IPS-15b (cell line): ENCODE measurements around the gene MLX.
"Not testable (repeated sequence)": the region's sequence is repeated elsewhere in the genome, so short reads cannot be mapped to it uniquely, and the experiment has no call there.

Experiments
- H3K27me3 ChIP-seq: one replicate; pipeline ENCODE4 v1.6.1; 2013; ENCODE audit warnings: low read length; ENCODE audit not compliant: control insufficient read depth, insufficient read depth
- H3K36me3 ChIP-seq: one replicate; pipeline ENCODE4 v1.6.1; 2013; ENCODE audit warnings: low read length; ENCODE audit not compliant: control insufficient read depth, insufficient read depth
- H3K4me1 ChIP-seq: one replicate; pipeline ENCODE4 v1.6.1; 2013; ENCODE audit warnings: mild to moderate bottlenecking, low read length; ENCODE audit not compliant: control insufficient read depth, insufficient read depth
- H3K4me3 ChIP-seq: one replicate; pipeline ENCODE4 v1.5.1; 2013; ENCODE audit warnings: low read depth, low read length
- H3K9ac ChIP-seq: one replicate; pipeline ENCODE4 v1.6.1; 2013; ENCODE audit warnings: low read depth, mild to moderate bottlenecking, low read length
- H3K9me3 ChIP-seq: one replicate; pipeline ENCODE4 v1.6.1; 2013; ENCODE audit warnings: mild to moderate bottlenecking, low read length; ENCODE audit not compliant: control insufficient read depth, insufficient read depth

MLX gene

DNA sequence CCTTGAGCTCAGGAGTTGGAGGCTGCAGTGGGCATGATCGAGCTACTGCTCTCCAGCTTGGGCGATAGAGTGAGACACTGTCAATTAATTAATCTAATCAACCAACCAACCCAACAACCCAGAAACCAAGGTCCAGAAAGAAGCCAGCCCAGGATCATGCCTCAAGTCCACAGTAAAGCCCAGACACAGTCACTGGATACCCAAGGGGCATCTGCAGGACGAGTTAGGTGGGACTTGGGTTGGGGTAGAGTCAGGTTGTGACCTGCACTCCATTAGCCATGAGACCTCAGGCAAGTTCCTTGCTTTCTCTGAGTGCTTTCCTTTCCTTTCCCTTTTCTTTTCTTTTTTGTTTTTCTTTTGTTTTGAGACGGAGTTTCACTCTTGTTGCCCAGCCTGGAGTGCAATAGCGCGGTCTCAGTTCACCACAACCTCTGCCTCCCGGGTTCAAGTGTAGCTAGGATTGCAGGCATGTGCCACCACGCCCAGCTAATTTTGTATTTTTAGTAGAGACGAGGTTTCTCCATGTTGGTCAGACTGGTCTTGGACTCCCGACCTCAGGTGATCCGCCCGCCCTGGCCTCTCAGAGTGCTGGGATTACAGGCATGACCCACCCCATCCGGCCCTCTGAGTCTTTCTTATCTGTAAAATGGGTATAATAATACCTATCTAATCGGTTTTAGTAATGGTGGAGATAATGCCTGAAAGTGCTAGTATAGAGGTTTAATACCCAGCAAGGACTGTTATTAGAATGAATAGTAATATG, 17.7 kb upstream of the MLX start:
- Histone ChIP-seq H3K4me1 (peaks cover 5% of the 10 kb centered on the region), H3K4me3 (peak overlapping the region; percentile 60)

DNA sequence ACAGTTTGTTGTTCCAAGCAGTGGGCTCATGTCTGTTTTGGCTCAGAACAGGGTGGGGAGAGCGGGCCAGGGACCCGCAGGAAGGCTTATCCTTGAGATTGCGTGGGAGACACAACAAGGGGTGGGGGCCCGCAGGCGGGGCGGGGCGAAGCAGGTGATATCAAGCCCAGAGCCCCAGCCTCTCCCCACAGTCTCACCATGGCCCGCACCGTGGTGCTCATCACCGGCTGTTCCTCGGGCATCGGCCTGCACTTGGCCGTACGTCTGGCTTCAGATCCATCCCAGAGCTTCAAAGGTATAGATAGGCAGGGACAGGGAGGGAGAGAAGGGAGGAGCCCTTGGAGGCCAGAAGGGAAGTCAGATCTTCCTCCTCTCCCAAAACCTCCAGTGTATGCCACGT, 14.2 kb upstream of the MLX start, which contains the start of gene HSD17B1:
Gene HSD17B1 (plus strand): TSS at position 188 of the 400 bp plus-strand sequence. CDS start 11 bp downstream, at position 199.
- H3K4me1 ChIP-seq, H3K9me3 ChIP-seq, H3K27me3 ChIP-seq, H3K36me3 ChIP-seq, H3K9ac ChIP-seq: not testable (repeated sequence)
- H3K4me3 ChIP-seq: peak within 1 kb of the TSS; percentile 93

More for the DNA sequence above, 17.7 kb upstream of the MLX start:
- Histone ChIP-seq H3K27me3 (peaks cover 4% of the 10 kb centered on the region), H3K36me3 (no peaks in the 10 kb centered on the region), H3K9me3 (no peaks in the 10 kb centered on the region), H3K9ac (no peak overlapping the region)

DNA sequence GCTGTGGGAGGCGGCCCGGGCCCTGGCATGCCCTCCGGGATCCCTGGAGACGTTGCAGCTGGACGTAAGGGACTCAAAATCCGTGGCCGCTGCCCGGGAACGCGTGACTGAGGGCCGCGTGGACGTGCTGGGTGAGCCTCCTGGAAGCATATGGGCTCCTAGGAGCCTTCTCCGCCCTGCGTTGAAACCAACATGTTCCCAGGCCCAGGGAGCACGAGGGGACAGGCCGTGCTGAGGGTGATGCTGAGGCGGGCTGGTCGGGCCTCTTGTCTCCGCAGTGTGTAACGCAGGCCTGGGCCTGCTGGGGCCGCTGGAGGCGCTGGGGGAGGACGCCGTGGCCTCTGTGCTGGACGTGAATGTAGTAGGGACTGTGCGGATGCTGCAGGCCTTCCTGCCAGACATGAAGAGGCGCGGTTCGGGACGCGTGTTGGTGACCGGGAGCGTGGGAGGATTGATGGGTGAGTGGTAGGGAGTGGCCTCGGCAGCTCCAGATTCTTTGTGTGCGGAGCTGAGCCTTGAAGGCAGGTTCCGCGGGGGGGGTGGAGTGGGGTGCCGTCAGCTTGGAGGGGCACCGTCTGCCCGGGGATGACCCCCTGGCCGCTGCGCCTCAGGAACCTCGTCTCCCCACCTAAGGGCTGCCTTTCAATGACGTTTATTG, 13.6 kb upstream of the MLX start:
- Histone ChIP-seq H3K36me3 (no peaks in the 10 kb centered on the region), H3K9ac (no peak overlapping the region), H3K27me3 (peaks cover 4% of the 10 kb centered on the region), H3K4me3 (no peak overlapping the region), H3K4me1 (peaks cover 7% of the 10 kb centered on the region), H3K9me3 (no peaks in the 10 kb centered on the region)

DNA sequence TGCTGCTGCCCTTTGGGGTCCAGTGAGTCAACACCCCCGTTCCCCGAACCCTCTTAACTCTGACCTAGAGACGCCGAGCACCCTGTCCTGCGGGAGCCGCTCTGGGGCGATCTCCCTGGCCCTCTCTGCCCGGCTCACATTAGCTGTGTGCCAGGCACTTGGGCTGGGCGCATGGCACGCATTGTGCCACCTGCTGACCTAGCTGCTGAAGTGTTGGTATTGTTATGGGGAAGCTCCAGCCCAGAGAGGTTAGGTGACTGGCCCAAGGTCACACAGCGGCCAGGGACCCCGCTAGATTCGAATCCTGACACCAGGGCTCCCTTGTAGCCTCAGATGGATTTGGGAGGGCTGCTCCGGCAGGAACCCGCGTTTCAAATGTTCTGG, 13.0 kb upstream of the MLX start:
- Histone ChIP-seq H3K36me3 (no peaks in the 10 kb centered on the region), H3K9me3 (no peaks in the 10 kb centered on the region), H3K27me3 (peaks cover 4% of the 10 kb centered on the region), H3K4me1 (peaks cover 4% of the 10 kb centered on the region), H3K9ac (no peak overlapping the region), H3K4me3 (peak overlapping the region; percentile 93)

DNA sequence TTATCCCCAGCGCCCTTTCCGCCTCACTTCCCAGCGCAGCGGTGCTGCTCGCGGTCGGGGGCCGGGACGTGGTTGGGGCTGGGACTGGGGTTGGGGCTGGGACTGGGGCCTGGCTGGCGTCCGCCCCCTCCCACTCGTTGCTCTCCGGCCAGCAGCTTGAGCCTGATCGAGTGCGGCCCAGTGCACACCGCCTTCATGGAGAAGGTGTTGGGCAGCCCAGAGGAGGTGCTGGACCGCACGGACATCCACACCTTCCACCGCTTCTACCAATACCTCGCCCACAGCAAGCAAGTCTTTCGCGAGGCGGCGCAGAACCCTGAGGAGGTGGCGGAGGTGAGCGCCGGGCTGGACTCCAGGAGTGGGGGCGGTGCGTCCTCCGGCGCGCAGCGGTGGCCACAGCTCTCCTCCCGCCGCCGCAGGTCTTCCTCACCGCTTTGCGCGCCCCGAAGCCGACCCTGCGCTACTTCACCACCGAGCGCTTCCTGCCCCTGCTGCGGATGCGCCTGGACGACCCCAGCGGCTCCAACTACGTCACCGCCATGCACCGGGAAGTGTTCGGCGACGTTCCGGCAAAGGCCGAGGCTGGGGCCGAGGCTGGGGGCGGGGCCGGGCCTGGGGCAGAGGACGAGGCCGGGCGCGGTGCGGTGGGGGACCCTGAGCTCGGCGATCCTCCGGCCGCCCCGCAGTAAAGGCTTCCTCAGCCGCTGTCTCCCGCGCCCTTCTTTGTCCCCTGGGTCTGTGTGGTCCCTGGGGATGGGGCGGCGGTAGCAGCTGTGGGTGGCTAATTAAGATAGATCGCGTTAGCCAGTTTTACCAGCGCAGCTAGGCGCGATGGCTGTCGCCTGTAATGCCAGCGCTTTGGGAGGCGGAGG, 12.4 kb upstream of the MLX start:
- H3K4me1 ChIP-seq: peaks cover 2% of the 10 kb centered on the region

DNA sequence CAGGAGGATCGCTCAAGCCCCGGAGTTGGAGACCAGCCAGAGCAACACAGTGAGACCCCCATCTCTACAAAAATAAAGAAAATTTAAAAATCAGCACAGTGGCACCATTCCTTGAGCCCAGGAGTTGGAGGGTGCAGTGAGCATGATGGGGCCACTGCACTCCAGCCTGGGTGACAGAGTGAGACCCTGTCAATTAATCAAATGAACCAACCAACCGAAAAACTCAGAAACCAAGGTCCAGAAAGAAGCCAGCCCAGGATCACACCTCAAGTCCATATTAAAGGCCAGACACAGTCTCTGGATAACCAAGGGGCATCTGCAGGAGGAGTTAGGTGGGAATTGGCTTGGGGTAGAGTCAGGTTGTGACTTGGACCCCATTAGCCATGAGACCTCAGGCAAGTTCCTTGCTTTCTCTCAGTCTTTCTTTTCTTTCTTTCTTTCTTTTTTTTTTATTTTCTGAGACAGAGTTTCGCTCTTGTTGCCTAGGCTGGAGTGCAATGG, 11.7 kb upstream of the MLX start:
- Histone ChIP-seq H3K4me1 (peaks cover 2% of the 10 kb centered on the region), H3K27me3 (no peaks in the 10 kb centered on the region), H3K9me3 (no peaks in the 10 kb centered on the region), H3K9ac (peak overlapping the region; percentile 76), H3K36me3 (no peaks in the 10 kb centered on the region), H3K4me3 (peak overlapping the region; percentile 93)

More for the DNA sequence above, 12.4 kb upstream of the MLX start:
- peak overlapping the region; percentile 76 for H3K9ac ChIP-seq
- H3K9me3 ChIP-seq: no peaks in the 10 kb centered on the region
- H3K4me3 ChIP-seq: peak overlapping the region; percentile 93
- no peaks in the 10 kb centered on the region for H3K36me3 ChIP-seq
- H3K27me3 ChIP-seq: no peaks in the 10 kb centered on the region

DNA sequence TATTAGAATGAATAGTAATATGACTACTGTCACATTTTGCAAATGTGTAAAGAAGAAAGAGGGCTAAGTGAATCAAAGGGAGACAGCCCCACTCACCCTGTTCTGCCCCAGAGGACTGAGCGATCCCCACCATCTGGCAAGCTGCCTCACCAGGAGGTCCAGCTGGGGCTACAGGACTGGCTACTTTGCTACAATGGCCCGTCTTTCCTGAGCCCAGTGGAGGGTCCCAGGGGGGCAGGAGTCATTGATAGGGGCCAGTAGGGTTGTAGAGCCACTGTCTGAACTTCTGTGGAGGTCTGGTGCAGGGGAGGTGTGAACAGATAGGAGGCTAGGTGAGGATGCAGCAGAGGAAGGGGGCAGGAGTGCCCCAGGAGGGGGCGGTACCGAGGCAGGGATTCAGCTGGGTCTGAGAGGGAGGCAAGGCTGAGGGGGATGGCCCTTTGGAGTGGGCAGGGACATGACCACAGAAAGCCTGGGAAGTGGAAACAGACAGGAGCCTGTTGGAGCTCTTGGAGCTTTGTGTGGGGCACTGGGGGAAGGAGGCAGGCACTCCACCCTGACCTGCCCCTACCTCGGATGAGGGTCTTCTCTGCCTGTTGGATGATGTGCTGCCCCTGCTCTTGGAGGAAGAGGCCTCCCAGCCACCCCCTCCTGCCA, 10.8 kb upstream of the MLX start:
- not testable (repeated sequence) for H3K27me3 ChIP-seq, H3K9ac ChIP-seq, H3K36me3 ChIP-seq, H3K9me3 ChIP-seq, H3K4me1 ChIP-seq, H3K4me3 ChIP-seq

DNA sequence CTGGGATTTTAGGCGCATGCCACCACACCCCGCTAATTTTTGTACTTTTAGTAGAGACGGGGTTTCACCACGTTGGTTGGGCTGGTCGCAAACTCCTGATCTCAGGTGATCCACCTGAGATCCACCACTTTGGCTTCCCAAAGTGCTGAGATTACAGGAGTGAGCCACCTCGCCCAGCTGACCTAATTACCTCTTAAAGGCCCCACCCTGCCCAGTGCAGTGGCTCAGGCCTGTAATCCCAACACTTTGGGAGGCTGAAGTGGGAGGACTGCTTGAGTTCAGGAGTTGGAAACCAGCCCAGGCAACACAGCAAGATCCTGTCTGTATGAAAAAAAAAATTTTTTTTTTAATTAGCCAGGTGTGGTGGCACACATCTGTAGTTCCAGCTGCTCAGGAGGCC, 7.8 kb upstream of the MLX start:
- Histone ChIP-seq H3K27me3 (no peaks in the 10 kb centered on the region), H3K9ac (no peak overlapping the region), H3K36me3 (no peaks in the 10 kb centered on the region), H3K9me3 (no peaks in the 10 kb centered on the region), H3K4me3 (no peak overlapping the region), H3K4me1 (peaks cover 9% of the 10 kb centered on the region)

DNA sequence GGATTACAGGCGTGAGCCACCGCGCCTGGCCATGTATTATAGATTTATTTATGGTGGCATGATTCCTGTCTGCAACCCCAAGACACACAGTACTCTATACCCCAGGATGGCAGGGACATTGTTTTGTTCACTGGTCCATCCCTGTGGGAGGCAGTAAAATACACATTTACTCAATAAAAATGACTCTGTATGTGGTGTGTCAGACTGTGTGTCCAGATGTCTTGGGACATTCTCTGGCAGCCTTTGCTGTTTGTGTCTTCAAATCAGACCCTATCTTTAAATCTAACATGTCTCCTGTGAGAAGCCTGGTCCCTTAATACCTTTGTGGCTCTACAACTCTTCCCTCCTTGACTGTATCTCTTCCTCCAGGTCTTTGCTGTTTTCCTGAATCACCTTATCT, 6.7 kb upstream of the MLX start:
- Histone ChIP-seq H3K27me3 (no peaks in the 10 kb centered on the region), H3K9ac (no peak overlapping the region), H3K4me1 (peaks cover 8% of the 10 kb centered on the region), H3K4me3 (no peak overlapping the region), H3K36me3 (peaks cover 8% of the 10 kb centered on the region), H3K9me3 (no peaks in the 10 kb centered on the region)

DNA sequence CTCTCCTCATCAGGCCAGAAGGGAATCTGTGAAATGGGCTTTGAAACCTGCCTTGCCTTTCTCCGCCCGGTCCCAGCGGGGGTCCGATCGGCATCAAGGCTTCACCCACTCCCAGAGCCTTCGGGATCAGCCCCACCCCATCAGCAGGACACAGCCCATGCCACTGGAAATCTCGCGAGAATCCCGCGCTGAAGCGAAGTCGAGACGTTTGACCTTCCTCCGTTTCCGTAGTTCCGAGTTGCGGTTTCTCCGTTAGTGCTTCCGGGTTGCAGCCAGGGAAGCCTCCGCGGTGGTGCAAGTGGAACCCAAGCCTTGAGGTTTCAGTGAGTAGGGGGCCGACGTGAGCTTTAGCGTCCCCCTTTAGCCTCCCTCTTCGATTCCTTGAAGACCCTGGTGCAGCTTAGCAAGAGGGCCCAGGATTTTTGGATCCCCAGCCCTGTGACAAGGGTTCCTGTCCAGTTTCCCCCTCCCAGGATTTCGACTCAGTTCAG, 5.0 kb upstream of the MLX start, which contains the start of gene COASY:
Gene COASY (plus strand): TSS at position 252 of the 491 bp plus-strand sequence. CDS start 475 bp downstream, outside the sequence.
- no peaks in the 10 kb centered on the region for H3K27me3 ChIP-seq
- peaks cover 10% of the 10 kb centered on the region for H3K4me1 ChIP-seq
- H3K36me3 ChIP-seq: peaks cover 17% of the 10 kb centered on the region
- peak within 1 kb of the TSS; percentile 93 for H3K9ac ChIP-seq
- peak within 1 kb of the TSS; percentile 89 for H3K4me3 ChIP-seq
- no peaks in the 10 kb centered on the region for H3K9me3 ChIP-seq
